Psoas muscle (tissue), 8 donors: ENCODE measurements around the gene CDH4. TPM values are rescaled to one million over a fixed set of nuclear protein-coding genes. Genes with fewer than 3 reads are reported as not detected.

Source experiments
- ATAC-seq, 4 donors: fragments of 200-7000 bp; cut with Tn5 transposase; one replicate each; pipeline ENCODE4 v1.9.1; 2020; ENCODE audit warnings: moderate library complexity in 3 of 4, mild to moderate bottlenecking in 2 of 4
- DNase-seq, 2 donors: peaks; one replicate each; pipeline ENCODE4 v3.0.0-alpha.2; 2020
- H3K27ac ChIP-seq: fragments of 200-600 bp; one replicate; pipeline ENCODE4 v1.8.0; 2022
- H3K27me3 ChIP-seq, 3 donors: fragments of 200-600 bp in 1 of 3; one replicate each; pipeline versions ENCODE4 v1.6.1 to v1.8.0; 2013 to 2022; ENCODE audit warnings: low read length in 2 of 3, mild to moderate bottlenecking in 2 of 3, moderate library complexity in 1 of 3; ENCODE audit not compliant: insufficient read depth in 3 of 3
- H3K36me3 ChIP-seq, 2 donors: fragments of 200-600 bp in 1 of 2; one replicate each; pipeline versions ENCODE4 v1.6.1 to v1.8.0; 2013 to 2022; ENCODE audit warnings: low read depth in 1 of 2, mild to moderate bottlenecking in 1 of 2, moderate library complexity in 1 of 2; ENCODE audit not compliant: insufficient read depth in 1 of 2
- H3K4me1 ChIP-seq: fragments of 200-600 bp; one replicate; pipeline ENCODE4 v1.8.0; 2022
- H3K4me3 ChIP-seq: fragments of 200-600 bp; one replicate; pipeline ENCODE4 v1.8.0; 2022; ENCODE audit warnings: mild to moderate bottlenecking
- H3K9me3 ChIP-seq: fragments of 200-600 bp; one replicate; pipeline ENCODE4 v1.8.0; 2022
- CTCF ChIP-seq: fragments of 200-600 bp; IDR thresholded peaks from one replicate; pipeline ENCODE4 v1.8.0; 2022; ENCODE audit warnings: antibody characterized with exemption
- WGBS, 3 donors: extraction: QIAGEN DNeasy Blood & Tissue Kit; methylation state at CpG; one replicate each; pipeline versions ENCODE4 v1.1.6 to v1.1.7; 2013; 5-methylcytosine and 5-hydroxymethylcytosine counted together
- intact Hi-C, 2 donors: fragments of 100-400 bp; cut with DNase I; formaldehyde crosslinking; loops; one replicate each; pipeline versions ENCODE4 v1.11.0 to v1.14.2; 2022
- polyA plus RNA-seq, 3 donors: library from polyadenylated mRNA; stranded (reverse); fragments of 200-250 nt; gene quantifications; one replicate each; pipeline ENCODE4 v1.2.3, GENCODE V29; 2013
- total RNA-seq, 4 donors: library from RNA; stranded (reverse); fragmentation: NEBNext Ultra II Directional in 2 of 4; extraction: Animal tissue kit (Norgen Biotek cat#: 25700) in 2 of 4; gene quantifications; one replicate each; pipeline versions ENCODE4 v1.2.1 to v1.2.4, GENCODE V29; 2021 to 2023
- donor health status: healthy with polysubstance abuse.
- donor health status: DM: no; HTN: no; CAD: no; lungs with moderate emphysema.
- donor health status: Bipolar disorder and iron deficiency.
- donor health status: healthy.
- donor health status: DM: yes; HTN: yes; CAD: no.
- donor health status: DM: no; HTN: no; CAD: no.
- donor health status: DM: no; HTN: no; CAD: no.
- donor health status: DM: yes; HTN: yes; CAD: no.

Gene CDH4
- total and polyA plus RNA-seq, 7 donors: 0.26 to 1.0 (median 0.34) TPM

GRCh38 chr20:61304750-61305149 lies 52.7 kb downstream of the CDH4 start:
- H3K36me3 ChIP-seq: no peaks in the 10 kb centered on the region
- no peaks in the 10 kb centered on the region for H3K27me3 ChIP-seq
- intact Hi-C loops: no loop called here
- no peaks in the 10 kb centered on the region for H3K4me1 ChIP-seq
- ATAC-seq: no peak
- TF ChIP-seq CTCF: no peak
- no peaks in the 10 kb centered on the region for H3K9me3 ChIP-seq
- no peak overlapping the region for H3K4me3 ChIP-seq
- no peak overlapping the region for H3K27ac ChIP-seq
- no peak for DNase-seq
- WGBS, 3 donors: 91 to 96% (median 95%) methylated on average over 8 of the region's 8 CpGs

GRCh38 chr20:61306937-61307475 lies 54.9 kb downstream of the CDH4 start:
- intact Hi-C loops: no loop called here
- Histone ChIP-seq H3K27me3 (no peaks in the 10 kb centered on the region), H3K4me3 (no peak overlapping the region), H3K9me3 (no peaks in the 10 kb centered on the region), H3K36me3 (no peaks in the 10 kb centered on the region), H3K4me1 (no peaks in the 10 kb centered on the region), H3K27ac (no peak overlapping the region)
- WGBS, 3 donors: 89 to 92% (median 91%) methylated on average over 10 of the region's 10 CpGs
- DNase-seq: no peak
- no peak for TF ChIP-seq CTCF
- no peak for ATAC-seq

GRCh38 chr20:61307686-61308476 lies 55.8 kb downstream of the CDH4 start:
- TF ChIP-seq CTCF: no peak
- intact Hi-C loops: no loop called here
- H3K9me3 ChIP-seq: no peaks in the 10 kb centered on the region
- H3K36me3 ChIP-seq: no peaks in the 10 kb centered on the region
- no peak overlapping the region for H3K27ac ChIP-seq
- DNase-seq (no peak), ATAC-seq (no peak)
- H3K4me3 ChIP-seq: no peak overlapping the region
- WGBS, 3 donors: 56 to 59% (median 57%) methylated on average over 15 of the region's 15 CpGs
- no peaks in the 10 kb centered on the region for H3K27me3 ChIP-seq
- no peaks in the 10 kb centered on the region for H3K4me1 ChIP-seq

GRCh38 chr20:61308477-61308774 lies 56.4 kb downstream of the CDH4 start:
- Histone ChIP-seq H3K36me3 (no peaks in the 10 kb centered on the region), H3K4me3 (no peak overlapping the region), H3K9me3 (no peaks in the 10 kb centered on the region), H3K27me3 (no peaks in the 10 kb centered on the region), H3K4me1 (no peaks in the 10 kb centered on the region), H3K27ac (no peak overlapping the region)
- WGBS, 3 donors: 45 to 54% (median 50%) methylated on average over 2 of the region's 2 CpGs
- TF ChIP-seq CTCF: no peak
- intact Hi-C loops: no loop called here
- no peak for ATAC-seq
- no peak for DNase-seq

- 70 to 84% (median 70%) methylated on average over 7 of the region's 7 CpGs for WGBS, 3 donors
- Histone ChIP-seq H3K4me1 (no peaks in the 10 kb centered on the region), H3K27me3 (peaks cover 0 to 2% (median 0%) of the 10 kb centered on the region in 3 donors), H3K9me3 (no peaks in the 10 kb centered on the region), H3K27ac (no peak overlapping the region), H3K36me3 (no peaks in the 10 kb centered on the region), H3K4me3 (no peak overlapping the region)
- DNase-seq: no peak
- intact Hi-C loops: no loop called here
- no peak for TF ChIP-seq CTCF
- ATAC-seq: no peak
Measured at GRCh38 chr20:61310954-61311353, 58.9 kb downstream of the CDH4 start.
